ENCODE measurements around the gene MAP1LC3C. TPM values are rescaled to one million over a fixed set of nuclear protein-coding genes. Genes with fewer than 3 reads are reported as not detected.

The MAP1LC3C gene
- total and polyA plus RNA-seq, 10 of the 15 experiments (the other 5 are each of a cell fraction or from before 2014, with no cell fraction given): 0.19 TPM; not detected in 9

DNA sequence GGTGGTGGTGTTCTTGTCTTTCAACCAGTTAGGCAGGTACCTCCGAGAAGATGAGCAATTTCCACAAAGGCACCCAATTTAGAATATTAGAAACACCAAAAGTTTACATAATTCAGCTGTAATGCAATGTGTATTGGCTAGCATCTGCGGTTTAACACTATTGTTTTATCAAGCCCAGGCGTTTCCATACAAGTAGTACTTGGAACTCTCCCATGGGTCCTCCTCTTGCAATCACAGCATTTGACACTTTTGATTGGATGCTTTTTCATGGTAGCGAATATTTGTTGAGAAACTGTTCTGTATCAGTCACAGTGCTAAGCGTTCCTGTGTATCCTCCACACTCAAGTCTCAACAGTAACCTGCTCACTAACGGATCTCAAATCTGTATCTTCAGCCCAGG lies 20.1 kb upstream of the MAP1LC3C start (continued):
- no peak for TF ChIP-seq ZZZ3 (IDR thresholded peaks at IDR 0.05; ENCODE audit: control insufficient read depth, insufficient read length, low read depth)
- TF ChIP-seq, protein P1, sequence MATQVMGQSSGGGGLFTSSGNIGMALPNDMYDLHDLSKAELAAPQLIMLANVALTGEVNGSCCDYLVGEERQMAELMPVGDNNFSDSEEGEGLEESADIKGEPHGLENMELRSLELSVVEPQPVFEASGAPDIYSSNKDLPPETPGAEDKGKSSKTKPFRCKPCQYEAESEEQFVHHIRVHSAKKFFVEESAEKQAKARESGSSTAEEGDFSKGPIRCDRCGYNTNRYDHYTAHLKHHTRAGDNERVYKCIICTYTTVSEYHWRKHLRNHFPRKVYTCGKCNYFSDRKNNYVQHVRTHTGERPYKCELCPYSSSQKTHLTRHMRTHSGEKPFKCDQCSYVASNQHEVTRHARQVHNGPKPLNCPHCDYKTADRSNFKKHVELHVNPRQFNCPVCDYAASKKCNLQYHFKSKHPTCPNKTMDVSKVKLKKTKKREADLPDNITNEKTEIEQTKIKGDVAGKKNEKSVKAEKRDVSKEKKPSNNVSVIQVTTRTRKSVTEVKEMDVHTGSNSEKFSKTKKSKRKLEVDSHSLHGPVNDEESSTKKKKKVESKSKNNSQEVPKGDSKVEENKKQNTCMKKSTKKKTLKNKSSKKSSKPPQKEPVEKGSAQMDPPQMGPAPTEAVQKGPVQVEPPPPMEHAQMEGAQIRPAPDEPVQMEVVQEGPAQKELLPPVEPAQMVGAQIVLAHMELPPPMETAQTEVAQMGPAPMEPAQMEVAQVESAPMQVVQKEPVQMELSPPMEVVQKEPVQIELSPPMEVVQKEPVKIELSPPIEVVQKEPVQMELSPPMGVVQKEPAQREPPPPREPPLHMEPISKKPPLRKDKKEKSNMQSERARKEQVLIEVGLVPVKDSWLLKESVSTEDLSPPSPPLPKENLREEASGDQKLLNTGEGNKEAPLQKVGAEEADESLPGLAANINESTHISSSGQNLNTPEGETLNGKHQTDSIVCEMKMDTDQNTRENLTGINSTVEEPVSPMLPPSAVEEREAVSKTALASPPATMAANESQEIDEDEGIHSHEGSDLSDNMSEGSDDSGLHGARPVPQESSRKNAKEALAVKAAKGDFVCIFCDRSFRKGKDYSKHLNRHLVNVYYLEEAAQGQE (IDR thresholded peaks at IDR 0.05; ENCODE audit: low read depth, low read length): no peak
- TF ChIP-seq, protein P2, sequence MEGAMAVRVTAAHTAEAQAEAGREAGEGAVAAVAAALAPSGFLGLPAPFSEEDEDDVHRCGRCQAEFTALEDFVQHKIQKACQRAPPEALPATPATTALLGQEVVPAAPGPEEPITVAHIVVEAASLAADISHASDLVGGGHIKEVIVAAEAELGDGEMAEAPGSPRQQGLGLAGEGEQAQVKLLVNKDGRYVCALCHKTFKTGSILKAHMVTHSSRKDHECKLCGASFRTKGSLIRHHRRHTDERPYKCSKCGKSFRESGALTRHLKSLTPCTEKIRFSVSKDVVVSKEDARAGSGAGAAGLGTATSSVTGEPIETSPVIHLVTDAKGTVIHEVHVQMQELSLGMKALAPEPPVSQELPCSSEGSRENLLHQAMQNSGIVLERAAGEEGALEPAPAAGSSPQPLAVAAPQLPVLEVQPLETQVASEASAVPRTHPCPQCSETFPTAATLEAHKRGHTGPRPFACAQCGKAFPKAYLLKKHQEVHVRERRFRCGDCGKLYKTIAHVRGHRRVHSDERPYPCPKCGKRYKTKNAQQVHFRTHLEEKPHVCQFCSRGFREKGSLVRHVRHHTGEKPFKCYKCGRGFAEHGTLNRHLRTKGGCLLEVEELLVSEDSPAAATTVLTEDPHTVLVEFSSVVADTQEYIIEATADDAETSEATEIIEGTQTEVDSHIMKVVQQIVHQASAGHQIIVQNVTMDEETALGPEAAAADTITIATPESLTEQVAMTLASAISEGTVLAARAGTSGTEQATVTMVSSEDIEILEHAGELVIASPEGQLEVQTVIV (IDR thresholded peaks at IDR 0.05; ENCODE audit: borderline replicate concordance, partially characterized antibody): no peak

DNA sequence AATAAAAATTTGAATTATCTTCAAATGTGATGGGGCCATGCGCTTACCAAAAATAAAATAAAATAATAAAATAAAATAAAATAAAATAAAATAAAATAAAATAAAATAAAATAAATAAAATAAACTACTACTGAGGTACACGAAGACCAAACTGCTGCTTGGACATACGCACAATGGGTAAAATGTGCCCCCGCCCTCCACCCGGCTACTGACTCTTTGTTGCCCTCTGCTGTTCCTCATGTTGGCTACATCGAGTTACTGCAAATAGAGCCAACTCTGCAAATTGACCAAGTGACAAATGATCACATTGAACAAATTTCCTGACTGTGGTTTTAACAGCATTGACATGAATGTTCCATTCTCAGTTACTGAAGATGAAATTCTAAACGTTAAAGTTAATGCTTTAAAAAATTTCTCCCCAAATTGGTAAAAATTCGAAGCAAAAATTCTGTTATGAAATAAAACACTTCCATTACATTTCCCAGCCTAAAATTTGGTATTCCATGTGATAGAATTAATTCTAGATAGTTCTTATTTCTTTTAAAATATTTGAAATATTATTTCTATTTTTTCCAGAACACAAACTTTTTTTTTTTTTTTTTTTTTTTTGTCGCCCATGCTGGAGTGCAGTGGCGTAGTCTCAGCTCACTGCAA lies 18.8 kb upstream of the MAP1LC3C start:
- FAIRE-seq: peak; percentile 87
- ChIA-PET RAD21 (ENCODE audit: unreplicated experiment) (interaction anchor here (0.6 to 2.0 kb wide), 3 partner anchors 105 to 407 kb away, joined by 3 to 4 read pairs (median 3); no protein-coding TSS in a partner anchor), SMC1A (ENCODE audit: uncharacterized antibody, unreplicated experiment) (no interaction called here), POLR2A (no interaction called here), CTCF (interaction anchor here (0.7 to 2.6 kb wide), 6 partner anchors 119 to 428 kb away, joined by 3 to 11 read pairs (median 4); no protein-coding TSS in a partner anchor)
- no peak overlapping the region for H3K9ac ChIP-seq (ENCODE audit: control insufficient read depth, insufficient read depth, low read length)
- H2AFZ ChIP-seq (ENCODE audit: control insufficient read depth, low read depth, low read length): no peak overlapping the region
- H3K27me3 ChIP-seq (replicated peaks in 1 of 2; ENCODE audit: control insufficient read depth in 2 of 2, insufficient read depth in 2 of 2, low read length in 1 of 2): no peaks in the 10 kb centered on the region
- no peak overlapping the region for H3K4me3 ChIP-seq
- H3K4me1 ChIP-seq (ENCODE audit: control insufficient read depth, insufficient read depth, low read length): no peaks in the 10 kb centered on the region
- intact Hi-C loops (cut with micrococcal nuclease; ENCODE audit: unreplicated experiment) (loop anchor here (1.0 to 10.0 kb wide), 4 partner anchors 121 to 487 kb away; no protein-coding TSS in a partner anchor), in situ Hi-C loops (cut with MboI) (no loop called here)
- H3K79me2 ChIP-seq (ENCODE audit: control insufficient read depth, insufficient read depth, low read length): no peaks in the 10 kb centered on the region
- TF ChIP-seq, protein P3, sequence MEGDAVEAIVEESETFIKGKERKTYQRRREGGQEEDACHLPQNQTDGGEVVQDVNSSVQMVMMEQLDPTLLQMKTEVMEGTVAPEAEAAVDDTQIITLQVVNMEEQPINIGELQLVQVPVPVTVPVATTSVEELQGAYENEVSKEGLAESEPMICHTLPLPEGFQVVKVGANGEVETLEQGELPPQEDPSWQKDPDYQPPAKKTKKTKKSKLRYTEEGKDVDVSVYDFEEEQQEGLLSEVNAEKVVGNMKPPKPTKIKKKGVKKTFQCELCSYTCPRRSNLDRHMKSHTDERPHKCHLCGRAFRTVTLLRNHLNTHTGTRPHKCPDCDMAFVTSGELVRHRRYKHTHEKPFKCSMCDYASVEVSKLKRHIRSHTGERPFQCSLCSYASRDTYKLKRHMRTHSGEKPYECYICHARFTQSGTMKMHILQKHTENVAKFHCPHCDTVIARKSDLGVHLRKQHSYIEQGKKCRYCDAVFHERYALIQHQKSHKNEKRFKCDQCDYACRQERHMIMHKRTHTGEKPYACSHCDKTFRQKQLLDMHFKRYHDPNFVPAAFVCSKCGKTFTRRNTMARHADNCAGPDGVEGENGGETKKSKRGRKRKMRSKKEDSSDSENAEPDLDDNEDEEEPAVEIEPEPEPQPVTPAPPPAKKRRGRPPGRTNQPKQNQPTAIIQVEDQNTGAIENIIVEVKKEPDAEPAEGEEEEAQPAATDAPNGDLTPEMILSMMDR (IDR thresholded peaks at IDR 0.05 in 2 of 3, conservative IDR thresholded peaks at IDR 0.05 in 1 of 3; ENCODE audit: control insufficient read depth in 2 of 3, extremely low read depth in 1 of 3, insufficient read depth in 1 of 3, low read depth in 3 of 3, low read length in 3 of 3): peak; percentile 54 to 70 (median 61)
- no peak for TF ChIP-seq TCF3 (IDR thresholded peaks at IDR 0.05; ENCODE audit: borderline replicate concordance, insufficient read depth, low read depth, low read length)
- TF ChIP-seq RAD21 (IDR thresholded peaks at IDR 0.05; ENCODE audit: insufficient read depth, low read depth, low read length): peak; percentile 55
- TF ChIP-seq, protein P4, sequence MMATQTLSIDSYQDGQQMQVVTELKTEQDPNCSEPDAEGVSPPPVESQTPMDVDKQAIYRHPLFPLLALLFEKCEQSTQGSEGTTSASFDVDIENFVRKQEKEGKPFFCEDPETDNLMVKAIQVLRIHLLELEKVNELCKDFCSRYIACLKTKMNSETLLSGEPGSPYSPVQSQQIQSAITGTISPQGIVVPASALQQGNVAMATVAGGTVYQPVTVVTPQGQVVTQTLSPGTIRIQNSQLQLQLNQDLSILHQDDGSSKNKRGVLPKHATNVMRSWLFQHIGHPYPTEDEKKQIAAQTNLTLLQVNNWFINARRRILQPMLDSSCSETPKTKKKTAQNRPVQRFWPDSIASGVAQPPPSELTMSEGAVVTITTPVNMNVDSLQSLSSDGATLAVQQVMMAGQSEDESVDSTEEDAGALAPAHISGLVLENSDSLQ (IDR thresholded peaks at IDR 0.05): no peak
- TF ChIP-seq SMC3 (IDR thresholded peaks at IDR 0.05; ENCODE audit: borderline replicate concordance, low read length): peak; percentile 64; the same call in 1 of the 2 replicates
- no TSS peak for BruUV-seq (replicated peaks)
- H3K9me3 ChIP-seq (replicated peaks; ENCODE audit: control insufficient read depth, insufficient read depth, low read length): no peaks in the 10 kb centered on the region
- ATAC-seq: peak; percentile 93
- no peak overlapping the region for H3K27ac ChIP-seq (ENCODE audit: control insufficient read depth, insufficient read depth)
- H3K36me3 ChIP-seq (ENCODE audit: control insufficient read depth in 2 of 2, insufficient read depth in 2 of 2, low read length in 1 of 2): no peaks in the 10 kb centered on the region
- WGBS (ENCODE audit: insufficient coverage, insufficient replicate concordance, low lambda C conversion rate, missing lambda C conversion rate): 23% methylated on average over 9 of the region's 10 CpGs
- DNase-seq (ENCODE audit: low read depth, low spot score): no peak
- no peak overlapping the region for H3K4me2 ChIP-seq (ENCODE audit: control insufficient read depth, insufficient read depth)
- H4K20me1 ChIP-seq (ENCODE audit: control insufficient read depth, insufficient read depth): no peaks in the 10 kb centered on the region
